Brain microvascular endothelial cell (primary cell): ENCODE measurements around the gene CHST13.

ENCODE experiments used
- DNase-seq: peaks from one replicate; pipeline ENCODE4 v3.0.0-alpha.2; 2020
- H3K27ac ChIP-seq: fragments of 250-450 bp; sonication (Bioruptor Pico); 2 replicates; pipeline ENCODE4 v1.5.1; 2020; ENCODE audit warnings: mild to moderate bottlenecking, moderate library complexity
- H3K27me3 ChIP-seq: fragments of 250-450 bp; sonication (Bioruptor Pico); replicated peaks from 2 replicates; pipeline ENCODE4 v1.5.1; 2020; ENCODE audit warnings: mild to moderate bottlenecking
- H3K36me3 ChIP-seq: fragments of 250-450 bp; sonication (Bioruptor Pico); replicated peaks from 2 replicates; pipeline ENCODE4 v1.5.1; 2020; ENCODE audit warnings: mild to moderate bottlenecking
- H3K4me3 ChIP-seq: 2 replicates; pipeline ENCODE4 v1.5.1; 2011; ENCODE audit warnings: low read depth, mild to moderate bottlenecking, control low read depth, low read length, moderate library complexity
- in situ Hi-C: cut with HindIII; loops from 2 replicates; pipeline ENCODE4 v1.10.0; 2017; ENCODE audit warnings: low sequenced_read_pairs, low pct_ligation_motif_present
- TF ChIP-seq, protein P1 (sequence below): IDR thresholded peaks from 2 replicates; pipeline ENCODE4 v1.5.1; 2011; ENCODE audit warnings: low read depth, mild to moderate bottlenecking, moderate library complexity, low read length, control low read depth, inconsistent platforms; ENCODE audit errors: missing control alignments

Gene CHST13

DNA sequence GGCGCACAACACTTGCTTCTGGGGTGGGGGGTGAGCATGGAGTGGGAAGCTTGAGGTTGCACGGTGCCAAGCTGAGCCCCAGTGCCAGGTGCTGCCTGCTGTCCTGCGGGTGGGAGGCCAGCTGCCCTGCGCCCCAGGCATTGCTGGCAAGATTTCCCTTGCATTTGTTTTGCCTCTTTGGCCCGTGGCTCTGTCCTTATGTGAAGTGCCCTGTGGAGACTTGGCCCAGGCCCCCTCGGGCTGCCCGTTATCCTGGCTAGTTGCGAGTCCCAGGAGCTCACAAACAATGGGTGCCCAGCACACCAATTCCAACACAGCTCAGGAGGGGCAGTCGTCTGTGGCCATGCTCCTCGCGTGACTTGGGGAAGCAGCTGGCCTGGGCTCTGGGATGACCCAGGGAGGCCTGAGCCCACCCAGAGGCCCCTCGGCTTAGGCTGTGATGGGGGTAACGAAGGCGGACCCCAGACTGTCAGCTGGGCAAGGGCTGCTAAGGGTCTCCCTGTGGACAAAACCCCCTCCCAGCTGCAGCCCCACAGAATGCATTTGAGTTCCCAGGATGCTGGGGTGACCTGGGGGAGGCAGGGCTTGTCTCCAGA lies 28.8 kb downstream of the CHST13 start:
- no peak overlapping the region for H3K27ac ChIP-seq
- H3K4me3 ChIP-seq, result no peak overlapping the region
- no peaks in the 10 kb centered on the region for H3K36me3 ChIP-seq
- no peak for DNase-seq
- in situ Hi-C loops, result no loop called here
- TF ChIP-seq, protein P1, sequence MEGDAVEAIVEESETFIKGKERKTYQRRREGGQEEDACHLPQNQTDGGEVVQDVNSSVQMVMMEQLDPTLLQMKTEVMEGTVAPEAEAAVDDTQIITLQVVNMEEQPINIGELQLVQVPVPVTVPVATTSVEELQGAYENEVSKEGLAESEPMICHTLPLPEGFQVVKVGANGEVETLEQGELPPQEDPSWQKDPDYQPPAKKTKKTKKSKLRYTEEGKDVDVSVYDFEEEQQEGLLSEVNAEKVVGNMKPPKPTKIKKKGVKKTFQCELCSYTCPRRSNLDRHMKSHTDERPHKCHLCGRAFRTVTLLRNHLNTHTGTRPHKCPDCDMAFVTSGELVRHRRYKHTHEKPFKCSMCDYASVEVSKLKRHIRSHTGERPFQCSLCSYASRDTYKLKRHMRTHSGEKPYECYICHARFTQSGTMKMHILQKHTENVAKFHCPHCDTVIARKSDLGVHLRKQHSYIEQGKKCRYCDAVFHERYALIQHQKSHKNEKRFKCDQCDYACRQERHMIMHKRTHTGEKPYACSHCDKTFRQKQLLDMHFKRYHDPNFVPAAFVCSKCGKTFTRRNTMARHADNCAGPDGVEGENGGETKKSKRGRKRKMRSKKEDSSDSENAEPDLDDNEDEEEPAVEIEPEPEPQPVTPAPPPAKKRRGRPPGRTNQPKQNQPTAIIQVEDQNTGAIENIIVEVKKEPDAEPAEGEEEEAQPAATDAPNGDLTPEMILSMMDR, result no peak
- H3K27me3 ChIP-seq, result peaks cover 20% of the 10 kb centered on the region

DNA sequence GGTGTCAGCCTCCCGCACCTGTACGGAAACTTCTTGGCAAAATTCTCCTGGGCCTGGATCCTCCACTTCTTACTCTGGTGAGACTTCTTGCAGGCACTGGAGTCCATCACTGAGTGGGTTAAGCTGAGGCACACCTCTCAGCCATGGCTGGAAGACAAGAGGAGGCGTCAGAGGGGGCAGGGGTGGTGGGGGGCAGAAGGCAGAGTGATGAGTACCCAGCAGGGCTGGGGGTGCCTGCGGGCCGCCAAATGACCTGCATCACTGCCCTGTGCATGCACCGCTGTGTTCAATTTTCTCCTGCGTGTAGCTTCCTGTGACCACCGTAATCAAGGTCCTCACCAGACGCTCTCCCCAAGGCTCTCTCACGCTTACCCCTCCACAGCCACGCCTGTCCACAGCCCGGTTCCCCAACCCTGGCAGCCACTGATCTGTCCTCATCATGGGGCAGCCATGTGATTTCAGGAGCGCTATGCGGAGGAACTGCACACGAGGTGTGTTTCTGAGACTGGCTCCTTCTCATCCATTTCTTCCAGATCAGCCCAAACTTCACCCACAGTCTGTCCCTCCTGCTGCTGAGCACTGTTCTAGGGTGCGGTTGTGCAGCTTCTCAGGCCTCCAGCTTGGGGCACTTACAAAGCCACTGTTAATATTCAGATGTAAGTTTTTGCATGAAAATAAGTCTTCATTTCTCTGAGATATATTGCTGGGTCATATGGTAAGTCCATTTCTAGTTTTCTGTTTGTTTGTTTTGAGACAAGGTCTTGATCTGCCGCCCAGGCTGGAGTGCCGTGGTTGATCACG lies 29.5 kb downstream of the CHST13 start:
- in situ Hi-C loops, result no loop called here

DNA sequence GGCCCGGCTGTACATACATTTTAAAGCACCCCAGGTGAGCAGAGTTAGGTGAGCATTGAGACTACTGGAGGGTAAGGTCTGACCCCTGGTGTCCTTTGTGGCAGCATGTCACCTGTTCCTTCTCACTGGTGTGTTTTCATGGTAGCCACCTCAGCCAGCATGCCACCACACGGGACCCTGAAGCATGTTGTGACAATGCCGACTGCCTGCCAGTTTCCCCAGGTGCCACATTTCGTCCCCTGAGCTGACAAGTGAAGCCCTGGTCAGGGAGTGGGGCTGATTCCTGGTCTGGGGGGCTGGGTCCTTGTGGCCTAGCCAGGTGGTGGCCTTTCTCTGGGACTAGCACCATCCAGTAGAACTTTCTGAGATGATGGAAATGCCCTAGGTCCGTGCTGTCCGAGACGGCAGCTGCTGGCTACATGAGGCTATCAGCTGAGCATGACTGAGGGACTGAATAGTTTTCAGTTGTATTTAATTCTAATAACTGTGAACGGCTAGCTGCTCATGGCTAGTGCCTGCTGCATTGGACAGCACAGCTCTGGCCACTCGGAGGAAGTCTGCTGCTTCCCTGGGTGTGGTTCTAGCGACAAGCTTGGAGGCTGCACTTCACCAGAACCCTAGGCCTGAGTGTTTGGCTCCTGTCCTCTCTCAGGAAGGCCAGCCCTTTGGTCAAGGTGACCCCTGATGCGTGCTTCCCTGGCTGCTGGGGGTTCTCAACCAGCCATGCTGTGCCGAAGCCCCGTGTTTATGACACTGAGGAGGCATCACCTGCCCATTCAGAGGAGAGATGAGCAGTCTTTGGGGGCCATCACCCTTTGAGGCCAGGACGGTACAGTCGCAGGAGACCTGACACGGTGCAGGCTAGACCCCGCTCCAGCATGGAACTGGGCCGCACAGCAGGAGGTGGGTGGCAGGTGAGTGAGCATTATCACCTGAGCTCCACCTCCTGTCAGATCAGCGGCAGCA lies 30.9 kb downstream of the CHST13 start:
- TF ChIP-seq, protein P1, result no peak
- Histone ChIP-seq H3K27ac (no peak overlapping the region), H3K27me3 (peaks cover 20% of the 10 kb centered on the region), H3K4me3 (no peak overlapping the region), H3K36me3 (no peaks in the 10 kb centered on the region)
- DNase-seq, result no peak
- in situ Hi-C loops, result no loop called here

More for the DNA sequence above, 29.5 kb downstream of the CHST13 start:
- TF ChIP-seq, protein P1, result no peak
- H3K4me3 ChIP-seq, result no peak overlapping the region
- H3K36me3 ChIP-seq, result no peaks in the 10 kb centered on the region
- no peak for DNase-seq
- H3K27me3 ChIP-seq, result peaks cover 20% of the 10 kb centered on the region
- H3K27ac ChIP-seq, result no peak overlapping the region

DNA sequence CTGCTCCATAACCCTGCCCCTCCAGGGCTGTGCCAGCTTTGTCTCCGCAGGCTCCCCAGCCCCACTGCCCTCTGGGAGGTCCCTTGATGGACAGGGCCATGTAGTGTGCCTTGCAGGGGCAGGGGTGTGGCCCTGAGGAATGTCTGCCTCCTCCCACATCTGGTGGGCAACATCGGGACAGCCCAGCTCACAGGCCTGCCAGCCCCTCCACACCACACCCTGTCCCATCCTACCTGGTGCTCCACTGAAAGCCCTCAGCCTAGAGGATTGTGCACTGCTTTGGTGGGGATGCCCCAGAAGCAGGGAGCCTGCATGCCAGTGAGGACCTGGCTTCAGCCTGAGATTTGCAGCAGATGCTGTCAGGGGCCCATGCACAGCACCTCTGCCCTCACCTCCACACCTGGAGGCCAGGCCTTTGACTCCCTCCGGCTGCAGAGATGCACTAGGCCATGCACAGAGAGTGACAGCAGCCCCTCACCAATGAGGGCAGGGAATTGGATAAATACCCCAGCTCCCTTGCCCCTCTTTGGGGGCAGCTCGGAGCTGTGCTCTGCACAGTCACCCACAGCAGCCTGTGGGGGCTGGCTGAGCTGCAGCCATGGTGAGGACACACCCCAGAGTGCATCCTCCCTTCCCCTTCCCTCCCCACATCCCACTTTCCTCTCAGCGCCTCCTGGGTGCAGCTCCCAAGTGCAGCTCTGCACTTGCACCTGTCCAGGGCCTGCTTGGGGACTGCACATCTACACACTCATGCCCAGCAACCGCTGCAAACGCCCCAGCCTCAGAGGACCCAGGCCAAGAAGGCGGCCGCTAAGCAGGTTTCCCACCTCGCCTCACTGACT lies 32.1 kb downstream of the CHST13 start:
- Histone ChIP-seq H3K27me3 (peaks cover 9% of the 10 kb centered on the region), H3K27ac (no peak overlapping the region), H3K4me3 (no peak overlapping the region), H3K36me3 (no peaks in the 10 kb centered on the region)
- in situ Hi-C loops, result no loop called here
- TF ChIP-seq, protein P1, result no peak
- no peak for DNase-seq
